DOHH2 (cell line): ENCODE results near the gene SH3PXD2A.

ENCODE experiments used
- H3F3A ChIP-seq: fragments of 200-600 bp; sonication (generic), shearing (Covaris generic); 2 replicates; pipeline ENCODE4 v1.6.0; 2016; ENCODE audit warnings: antibody characterized with exemption, mild to moderate bottlenecking; ENCODE audit not compliant: control insufficient read depth, insufficient read depth
- H3K27ac ChIP-seq: fragments of 200-600 bp; sonication (generic); 2 replicates; pipeline ENCODE4 v1.5.1; 2014; ENCODE audit warnings: low read depth, mild to moderate bottlenecking, low read length, moderate library complexity
- H3K27me3 ChIP-seq: fragments of 200-600 bp; sonication (generic); 2 replicates; pipeline ENCODE4 v1.6.1; 2014; ENCODE audit warnings: mild to moderate bottlenecking, low read length, mixed read lengths; ENCODE audit not compliant: control insufficient read depth
- H3K36me3 ChIP-seq: fragments of 200-600 bp; sonication (generic); 2 replicates; pipeline ENCODE4 v1.6.1; 2014; ENCODE audit warnings: mild to moderate bottlenecking, low read length, moderate library complexity, mixed read lengths; ENCODE audit not compliant: control insufficient read depth
- H3K4me1 ChIP-seq: fragments of 200-600 bp; sonication (generic); 2 replicates; pipeline ENCODE4 v1.6.1; 2014; ENCODE audit warnings: mild to moderate bottlenecking, low read length, mixed read lengths; ENCODE audit not compliant: control insufficient read depth
- H3K4me2 ChIP-seq: fragments of 200-600 bp; sonication (generic); 2 replicates; pipeline ENCODE4 v1.6.0; 2014; ENCODE audit warnings: mild to moderate bottlenecking, low read length, moderate library complexity
- H3K4me3 ChIP-seq: fragments of 200-600 bp; sonication (generic); 2 replicates; pipeline ENCODE4 v1.5.1; 2014; ENCODE audit warnings: mild to moderate bottlenecking, low read length, mixed read lengths
- H3K79me2 ChIP-seq: fragments of 200-600 bp; sonication (generic); 2 replicates; pipeline ENCODE4 v1.6.1; 2014; ENCODE audit warnings: mild to moderate bottlenecking, low read length, mixed read lengths; ENCODE audit not compliant: control insufficient read depth
- H3K9me2 ChIP-seq: fragments of 200-600 bp; sonication (generic); replicated peaks from 2 replicates; pipeline ENCODE4 v1.6.1; 2014; ENCODE audit warnings: mild to moderate bottlenecking, low read length, mixed read lengths; ENCODE audit not compliant: control insufficient read depth
- H3K9me3 ChIP-seq: fragments of 200-600 bp; sonication (generic); 2 replicates; pipeline ENCODE4 v1.6.1; 2014; ENCODE audit warnings: antibody characterized with exemption, low read length, mixed read lengths; ENCODE audit not compliant: control insufficient read depth, insufficient read depth
- H4K20me1 ChIP-seq: fragments of 200-600 bp; sonication (generic); 2 replicates; pipeline ENCODE4 v1.6.0; 2014; ENCODE audit warnings: low read depth, mild to moderate bottlenecking, antibody characterized with exemption, low read length, moderate library complexity; ENCODE audit not compliant: control insufficient read depth, insufficient read depth
- CTCF ChIP-seq: fragments of 200-600 bp; sonication (generic); IDR thresholded peaks from one replicate; pipeline ENCODE4 v1.5.1; 2014; ENCODE audit warnings: antibody characterized with exemption, mild to moderate bottlenecking, low read depth, low read length; ENCODE audit not compliant: poor library complexity, severe bottlenecking
- EZH2phosphoT487 ChIP-seq: fragments of 200-600 bp; sonication (generic); IDR thresholded peaks from 2 replicates; pipeline ENCODE4 v1.6.1; 2017; ENCODE audit warnings: borderline replicate concordance, mild to moderate bottlenecking, antibody characterized with exemption, low read length, moderate library complexity, mixed read lengths

The SH3PXD2A gene

GRCh38 chr10:103720328-103720963, 134.9 kb downstream of the SH3PXD2A start:
- TF ChIP-seq EZH2phosphoT487 (no peak), CTCF (no peak)
- H3K9me2 ChIP-seq: no peaks in the 10 kb centered on the region
- H3K4me1 ChIP-seq: no peaks in the 10 kb centered on the region
- no peaks in the 10 kb centered on the region for H3K79me2 ChIP-seq
- no peaks in the 10 kb centered on the region for H4K20me1 ChIP-seq
- no peak overlapping the region for H3K4me3 ChIP-seq
- H3F3A ChIP-seq: no peaks in the 10 kb centered on the region
- no peaks in the 10 kb centered on the region for H3K9me3 ChIP-seq
- no peaks in the 10 kb centered on the region for H3K36me3 ChIP-seq
- H3K27me3 ChIP-seq: peaks cover 6% of the 10 kb centered on the region; the same call in 1 of the 2 replicates
- H3K27ac ChIP-seq: no peak overlapping the region
- no peak overlapping the region for H3K4me2 ChIP-seq

GRCh38 chr10:103719036-103719435, 136.3 kb downstream of the SH3PXD2A start:
- Histone ChIP-seq H3K9me2 (no peaks in the 10 kb centered on the region), H3K79me2 (no peaks in the 10 kb centered on the region), H3K4me1 (no peaks in the 10 kb centered on the region), H3K9me3 (no peaks in the 10 kb centered on the region), H4K20me1 (no peaks in the 10 kb centered on the region), H3K27me3 (peaks cover 6% of the 10 kb centered on the region; the same call in 1 of the 2 replicates), H3K36me3 (no peaks in the 10 kb centered on the region), H3K27ac (no peak overlapping the region), H3F3A (no peaks in the 10 kb centered on the region), H3K4me2 (no peak overlapping the region), H3K4me3 (no peak overlapping the region)
- TF ChIP-seq CTCF (no peak), EZH2phosphoT487 (no peak)

GRCh38 chr10:103718247-103718620, 137.1 kb downstream of the SH3PXD2A start:
- Histone ChIP-seq H3K9me2 (no peaks in the 10 kb centered on the region), H3K4me1 (no peaks in the 10 kb centered on the region), H3K4me2 (no peak overlapping the region), H4K20me1 (no peaks in the 10 kb centered on the region), H3K27ac (no peak overlapping the region), H3K27me3 (peaks cover 5% of the 10 kb centered on the region; the same call in 1 of the 2 replicates), H3K36me3 (no peaks in the 10 kb centered on the region), H3K4me3 (no peak overlapping the region), H3K79me2 (no peaks in the 10 kb centered on the region), H3F3A (no peaks in the 10 kb centered on the region), H3K9me3 (no peaks in the 10 kb centered on the region)
- TF ChIP-seq EZH2phosphoT487: no peak
- no peak for TF ChIP-seq CTCF
